Measurements from ENCODE around the gene ZNF750. TPM values are rescaled to one million over a fixed set of nuclear protein-coding genes. Genes with fewer than 3 reads are reported as not detected.

The ZNF750 gene
- total and polyA plus RNA-seq, 2 experiments from 2014 or later, result 0.13 to 0.17 TPM

DNA sequence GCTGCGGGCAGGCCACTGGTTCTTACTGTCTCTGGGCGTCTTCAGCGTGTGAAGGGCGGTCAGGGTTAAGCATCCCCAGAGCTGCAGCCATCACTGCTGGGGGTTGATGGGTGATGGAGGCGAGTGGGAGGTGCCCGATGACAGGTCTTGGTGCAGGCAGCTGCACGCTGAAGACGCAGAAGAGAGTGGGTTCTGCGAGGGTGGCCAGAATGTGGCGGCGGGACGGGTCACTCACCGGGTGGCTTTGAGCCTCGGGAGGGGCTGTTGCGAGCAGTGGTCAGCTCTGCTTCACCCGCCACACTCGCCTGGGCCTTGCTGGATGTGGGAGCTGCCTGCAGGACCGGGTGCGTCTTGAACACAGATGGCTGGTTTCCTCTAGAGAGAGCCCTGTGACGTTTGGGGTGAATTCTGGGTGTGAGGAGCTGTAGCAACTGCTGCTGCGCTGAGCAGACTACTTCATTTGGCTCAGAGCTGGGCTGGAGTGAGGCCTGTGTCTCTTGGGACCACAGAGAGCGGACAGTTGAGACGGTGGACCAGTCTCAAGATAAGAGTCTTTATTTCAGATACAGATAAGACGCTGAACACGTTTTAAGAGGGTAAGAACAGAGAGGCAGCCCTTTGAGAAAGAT is 44.6 kb upstream of the ZNF750 start:
- H3K27ac Mint-ChIP-seq, result peak overlapping the region; percentile 64
- no peaks in the 10 kb centered on the region for H3K27me3 ChIP-seq (ENCODE audit: insufficient read depth)

More for the DNA sequence above, 44.6 kb upstream of the ZNF750 start:
- H3K36me3 Mint-ChIP-seq (ENCODE audit: low read depth), result peaks cover 26% of the 10 kb centered on the region
- H3K79me2 ChIP-seq (replicated peaks; ENCODE audit: insufficient read depth), result peaks cover 45% of the 10 kb centered on the region
- H3K36me3 ChIP-seq (ENCODE audit: insufficient read depth), result no peaks in the 10 kb centered on the region
- H3K9me3 Mint-ChIP-seq, result no peaks in the 10 kb centered on the region
- no peaks in the 10 kb centered on the region for H3K9me2 ChIP-seq (ENCODE audit: insufficient read depth)
- no peak overlapping the region for H3K4me2 ChIP-seq
- H3F3A ChIP-seq (replicated peaks; ENCODE audit: low read depth), result 0 out of 2 replicates have a peak, but pooled peaks cover 4% of the 10 kb centered on the region
- H4K20me1 ChIP-seq (replicated peaks; ENCODE audit: insufficient read depth), result peaks cover 7% of the 10 kb centered on the region
- ATAC-seq (no peak), DNase-seq (ENCODE audit: low spot score) (no peak)
- H2AFZ ChIP-seq, result no peak overlapping the region
- H3K4me3 ChIP-seq, result no peak overlapping the region
- peaks cover 3% of the 10 kb centered on the region for H3K27me3 Mint-ChIP-seq (ENCODE audit: insufficient read depth, low read depth, poor library complexity)
- H3K4me1 ChIP-seq (ENCODE audit: insufficient read depth), result no peaks in the 10 kb centered on the region
- peaks cover 39% of the 10 kb centered on the region for H3K4me1 Mint-ChIP-seq
- no peak overlapping the region for H3K4me3 Mint-ChIP-seq
- H3K27ac ChIP-seq (ENCODE audit: low read depth), result no peak overlapping the region
- TF ChIP-seq EZH2 (IDR thresholded peaks at IDR 0.05; ENCODE audit: low read depth, unreplicated experiment) (no peak), STAT1 (IDR thresholded peaks at IDR 0.05; ENCODE audit: unreplicated experiment) (no peak), NANOG (IDR thresholded peaks at IDR 0.05; ENCODE audit: borderline replicate concordance) (no peak), ZNF114 (CRISPR knock-in tag; IDR thresholded peaks at IDR 0.05) (no peak), CREB1 (CRISPR knock-in tag; IDR thresholded peaks at IDR 0.05; ENCODE audit: low read depth) (no peak), EZH2phosphoT487 (IDR thresholded peaks at IDR 0.05; ENCODE audit: unreplicated experiment) (no peak), ZNF331 (CRISPR knock-in tag; IDR thresholded peaks at IDR 0.05; ENCODE audit: low read depth) (no peak), JUNB (IDR thresholded peaks at IDR 0.05; ENCODE audit: unreplicated experiment) (no peak), POLR2AphosphoS5 (IDR thresholded peaks at IDR 0.05; ENCODE audit: low read depth) (no peak)
- TF ChIP-seq, protein P1, sequence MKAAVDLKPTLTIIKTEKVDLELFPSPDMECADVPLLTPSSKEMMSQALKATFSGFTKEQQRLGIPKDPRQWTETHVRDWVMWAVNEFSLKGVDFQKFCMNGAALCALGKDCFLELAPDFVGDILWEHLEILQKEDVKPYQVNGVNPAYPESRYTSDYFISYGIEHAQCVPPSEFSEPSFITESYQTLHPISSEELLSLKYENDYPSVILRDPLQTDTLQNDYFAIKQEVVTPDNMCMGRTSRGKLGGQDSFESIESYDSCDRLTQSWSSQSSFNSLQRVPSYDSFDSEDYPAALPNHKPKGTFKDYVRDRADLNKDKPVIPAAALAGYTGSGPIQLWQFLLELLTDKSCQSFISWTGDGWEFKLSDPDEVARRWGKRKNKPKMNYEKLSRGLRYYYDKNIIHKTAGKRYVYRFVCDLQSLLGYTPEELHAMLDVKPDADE (IDR thresholded peaks at IDR 0.05), result no peak
- TF ChIP-seq, protein P2, sequence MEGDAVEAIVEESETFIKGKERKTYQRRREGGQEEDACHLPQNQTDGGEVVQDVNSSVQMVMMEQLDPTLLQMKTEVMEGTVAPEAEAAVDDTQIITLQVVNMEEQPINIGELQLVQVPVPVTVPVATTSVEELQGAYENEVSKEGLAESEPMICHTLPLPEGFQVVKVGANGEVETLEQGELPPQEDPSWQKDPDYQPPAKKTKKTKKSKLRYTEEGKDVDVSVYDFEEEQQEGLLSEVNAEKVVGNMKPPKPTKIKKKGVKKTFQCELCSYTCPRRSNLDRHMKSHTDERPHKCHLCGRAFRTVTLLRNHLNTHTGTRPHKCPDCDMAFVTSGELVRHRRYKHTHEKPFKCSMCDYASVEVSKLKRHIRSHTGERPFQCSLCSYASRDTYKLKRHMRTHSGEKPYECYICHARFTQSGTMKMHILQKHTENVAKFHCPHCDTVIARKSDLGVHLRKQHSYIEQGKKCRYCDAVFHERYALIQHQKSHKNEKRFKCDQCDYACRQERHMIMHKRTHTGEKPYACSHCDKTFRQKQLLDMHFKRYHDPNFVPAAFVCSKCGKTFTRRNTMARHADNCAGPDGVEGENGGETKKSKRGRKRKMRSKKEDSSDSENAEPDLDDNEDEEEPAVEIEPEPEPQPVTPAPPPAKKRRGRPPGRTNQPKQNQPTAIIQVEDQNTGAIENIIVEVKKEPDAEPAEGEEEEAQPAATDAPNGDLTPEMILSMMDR (conservative IDR thresholded peaks at IDR 0.05; ENCODE audit: low read depth in 2 of 2), result no peak
- TF ChIP-seq, protein P3, sequence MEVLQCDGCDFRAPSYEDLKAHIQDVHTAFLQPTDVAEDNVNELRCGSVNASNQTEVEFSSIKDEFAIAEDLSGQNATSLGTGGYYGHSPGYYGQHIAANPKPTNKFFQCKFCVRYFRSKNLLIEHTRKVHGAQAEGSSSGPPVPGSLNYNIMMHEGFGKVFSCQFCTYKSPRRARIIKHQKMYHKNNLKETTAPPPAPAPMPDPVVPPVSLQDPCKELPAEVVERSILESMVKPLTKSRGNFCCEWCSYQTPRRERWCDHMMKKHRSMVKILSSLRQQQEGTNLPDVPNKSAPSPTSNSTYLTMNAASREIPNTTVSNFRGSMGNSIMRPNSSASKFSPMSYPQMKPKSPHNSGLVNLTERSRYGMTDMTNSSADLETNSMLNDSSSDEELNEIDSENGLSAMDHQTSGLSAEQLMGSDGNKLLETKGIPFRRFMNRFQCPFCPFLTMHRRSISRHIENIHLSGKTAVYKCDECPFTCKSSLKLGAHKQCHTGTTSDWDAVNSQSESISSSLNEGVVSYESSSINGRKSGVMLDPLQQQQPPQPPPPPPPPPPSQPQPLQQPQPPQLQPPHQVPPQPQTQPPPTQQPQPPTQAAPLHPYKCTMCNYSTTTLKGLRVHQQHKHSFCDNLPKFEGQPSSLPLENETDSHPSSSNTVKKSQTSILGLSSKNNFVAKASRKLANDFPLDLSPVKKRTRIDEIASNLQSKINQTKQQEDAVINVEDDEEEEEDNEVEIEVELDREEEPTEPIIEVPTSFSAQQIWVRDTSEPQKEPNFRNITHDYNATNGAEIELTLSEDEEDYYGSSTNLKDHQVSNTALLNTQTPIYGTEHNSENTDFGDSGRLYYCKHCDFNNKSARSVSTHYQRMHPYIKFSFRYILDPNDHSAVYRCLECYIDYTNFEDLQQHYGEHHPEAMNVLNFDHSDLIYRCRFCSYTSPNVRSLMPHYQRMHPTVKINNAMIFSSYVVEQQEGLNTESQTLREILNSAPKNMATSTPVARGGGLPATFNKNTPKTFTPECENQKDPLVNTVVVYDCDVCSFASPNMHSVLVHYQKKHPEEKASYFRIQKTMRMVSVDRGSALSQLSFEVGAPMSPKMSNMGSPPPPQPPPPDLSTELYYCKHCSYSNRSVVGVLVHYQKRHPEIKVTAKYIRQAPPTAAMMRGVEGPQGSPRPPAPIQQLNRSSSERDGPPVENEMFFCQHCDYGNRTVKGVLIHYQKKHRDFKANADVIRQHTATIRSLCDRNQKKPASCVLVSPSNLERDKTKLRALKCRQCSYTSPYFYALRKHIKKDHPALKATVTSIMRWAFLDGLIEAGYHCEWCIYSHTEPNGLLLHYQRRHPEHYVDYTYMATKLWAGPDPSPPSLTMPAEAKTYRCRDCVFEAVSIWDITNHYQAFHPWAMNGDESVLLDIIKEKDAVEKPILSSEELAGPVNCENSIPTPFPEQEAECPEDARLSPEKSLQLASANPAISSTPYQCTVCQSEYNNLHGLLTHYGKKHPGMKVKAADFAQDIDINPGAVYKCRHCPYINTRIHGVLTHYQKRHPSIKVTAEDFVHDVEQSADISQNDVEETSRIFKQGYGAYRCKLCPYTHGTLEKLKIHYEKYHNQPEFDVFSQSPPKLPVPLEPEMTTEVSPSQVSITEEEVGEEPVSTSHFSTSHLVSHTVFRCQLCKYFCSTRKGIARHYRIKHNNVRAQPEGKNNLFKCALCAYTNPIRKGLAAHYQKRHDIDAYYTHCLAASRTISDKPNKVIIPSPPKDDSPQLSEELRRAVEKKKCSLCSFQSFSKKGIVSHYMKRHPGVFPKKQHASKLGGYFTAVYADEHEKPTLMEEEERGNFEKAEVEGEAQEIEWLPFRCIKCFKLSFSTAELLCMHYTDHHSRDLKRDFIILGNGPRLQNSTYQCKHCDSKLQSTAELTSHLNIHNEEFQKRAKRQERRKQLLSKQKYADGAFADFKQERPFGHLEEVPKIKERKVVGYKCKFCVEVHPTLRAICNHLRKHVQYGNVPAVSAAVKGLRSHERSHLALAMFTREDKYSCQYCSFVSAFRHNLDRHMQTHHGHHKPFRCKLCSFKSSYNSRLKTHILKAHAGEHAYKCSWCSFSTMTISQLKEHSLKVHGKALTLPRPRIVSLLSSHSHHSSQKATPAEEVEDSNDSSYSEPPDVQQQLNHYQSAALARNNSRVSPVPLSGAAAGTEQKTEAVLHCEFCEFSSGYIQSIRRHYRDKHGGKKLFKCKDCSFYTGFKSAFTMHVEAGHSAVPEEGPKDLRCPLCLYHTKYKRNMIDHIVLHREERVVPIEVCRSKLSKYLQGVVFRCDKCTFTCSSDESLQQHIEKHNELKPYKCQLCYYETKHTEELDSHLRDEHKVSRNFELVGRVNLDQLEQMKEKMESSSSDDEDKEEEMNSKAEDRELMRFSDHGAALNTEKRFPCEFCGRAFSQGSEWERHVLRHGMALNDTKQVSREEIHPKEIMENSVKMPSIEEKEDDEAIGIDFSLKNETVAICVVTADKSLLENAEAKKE (CRISPR knock-in tag; IDR thresholded peaks at IDR 0.05), result no peak
- TF ChIP-seq, protein P4, sequence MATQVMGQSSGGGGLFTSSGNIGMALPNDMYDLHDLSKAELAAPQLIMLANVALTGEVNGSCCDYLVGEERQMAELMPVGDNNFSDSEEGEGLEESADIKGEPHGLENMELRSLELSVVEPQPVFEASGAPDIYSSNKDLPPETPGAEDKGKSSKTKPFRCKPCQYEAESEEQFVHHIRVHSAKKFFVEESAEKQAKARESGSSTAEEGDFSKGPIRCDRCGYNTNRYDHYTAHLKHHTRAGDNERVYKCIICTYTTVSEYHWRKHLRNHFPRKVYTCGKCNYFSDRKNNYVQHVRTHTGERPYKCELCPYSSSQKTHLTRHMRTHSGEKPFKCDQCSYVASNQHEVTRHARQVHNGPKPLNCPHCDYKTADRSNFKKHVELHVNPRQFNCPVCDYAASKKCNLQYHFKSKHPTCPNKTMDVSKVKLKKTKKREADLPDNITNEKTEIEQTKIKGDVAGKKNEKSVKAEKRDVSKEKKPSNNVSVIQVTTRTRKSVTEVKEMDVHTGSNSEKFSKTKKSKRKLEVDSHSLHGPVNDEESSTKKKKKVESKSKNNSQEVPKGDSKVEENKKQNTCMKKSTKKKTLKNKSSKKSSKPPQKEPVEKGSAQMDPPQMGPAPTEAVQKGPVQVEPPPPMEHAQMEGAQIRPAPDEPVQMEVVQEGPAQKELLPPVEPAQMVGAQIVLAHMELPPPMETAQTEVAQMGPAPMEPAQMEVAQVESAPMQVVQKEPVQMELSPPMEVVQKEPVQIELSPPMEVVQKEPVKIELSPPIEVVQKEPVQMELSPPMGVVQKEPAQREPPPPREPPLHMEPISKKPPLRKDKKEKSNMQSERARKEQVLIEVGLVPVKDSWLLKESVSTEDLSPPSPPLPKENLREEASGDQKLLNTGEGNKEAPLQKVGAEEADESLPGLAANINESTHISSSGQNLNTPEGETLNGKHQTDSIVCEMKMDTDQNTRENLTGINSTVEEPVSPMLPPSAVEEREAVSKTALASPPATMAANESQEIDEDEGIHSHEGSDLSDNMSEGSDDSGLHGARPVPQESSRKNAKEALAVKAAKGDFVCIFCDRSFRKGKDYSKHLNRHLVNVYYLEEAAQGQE (IDR thresholded peaks at IDR 0.05; ENCODE audit: unreplicated experiment), result no peak

Measured in GM23338 (cell line).